ENCODE measurements around the gene SLFN12.
A peak's percentile ranks its signal among the peaks of the same experiment; 100 is the strongest.
"Not testable (repeated sequence)": the region's sequence is repeated elsewhere in the genome, so short reads cannot be mapped to it uniquely, and the experiment has no call there.

The SLFN12 gene

GRCh38 chr17:35407531-35407930, 24.8 kb downstream of the SLFN12 start:
- DNase-seq, result no peak

- DNase-seq, result no peak
Observed at GRCh38 chr17:35406568-35406967, 25.7 kb downstream of the SLFN12 start.

GRCh38 chr17:35404360-35404759, 27.9 kb downstream of the SLFN12 start:
- peak; percentile 30 for DNase-seq

- not testable (repeated sequence) for DNase-seq
Observed at GRCh38 chr17:35393783-35394182, 38.5 kb downstream of the SLFN12 start.

GRCh38 chr17:35390663-35391062, 41.6 kb downstream of the SLFN12 start:
- DNase-seq, result peak; percentile 67

- DNase-seq, result peak; percentile 9
Observed at GRCh38 chr17:35390156-35390555, 42.1 kb downstream of the SLFN12 start.

- DNase-seq, result no peak
Observed at GRCh38 chr17:35387496-35387895, 44.8 kb downstream of the SLFN12 start.

- no peak for DNase-seq
Observed at GRCh38 chr17:35377706-35378105, 54.6 kb downstream of the SLFN12 start.

GRCh38 chr17:35377068-35377467, 55.2 kb downstream of the SLFN12 start:
- DNase-seq, result no peak

- peak; percentile 16 for DNase-seq
Observed at GRCh38 chr17:35376245-35376644, 56.1 kb downstream of the SLFN12 start.

GRCh38 chr17:35374766-35375344, 57.4 kb downstream of the SLFN12 start:
- DNase-seq, result no peak

- DNase-seq, result peak; percentile 73
Observed at GRCh38 chr17:35373984-35374765, 58.1 kb downstream of the SLFN12 start.

GRCh38 chr17:35373534-35373983, 58.7 kb downstream of the SLFN12 start, which contains the start of gene SLFN11:
Gene SLFN11, minus strand, starts transcription at chr17:35373621. Its CDS starts 9,814 bp downstream, at chr17:35363807.
- peak; percentile 97 for DNase-seq

GRCh38 chr17:35372846-35373533, 59.3 kb downstream of the SLFN12 start:
- DNase-seq, result peak; percentile 75

- no peak for DNase-seq
Observed at GRCh38 chr17:35371934-35372333, 60.4 kb downstream of the SLFN12 start.

- peak; percentile 93 for DNase-seq
Observed at GRCh38 chr17:35368081-35368830, 64.0 kb downstream of the SLFN12 start.

- DNase-seq, result no peak
Observed at GRCh38 chr17:35361027-35361426, 71.3 kb downstream of the SLFN12 start.

Data from hematopoietic multipotent progenitor cell treated with erythropoietin and hydrocortisone succinate and interleukin-3 and kit ligand, for 4 days (in vitro differentiated cells).